Uterus (tissue), 2 donors: ENCODE measurements around the gene PLPP4.

Experiments used
- CTCF ChIP-seq, 4 experiments: fragments of 200-600 bp in 2 of 4; fragments of 450-650 bp in 2 of 4; sonication (generic) in 2 of 4; IDR thresholded peaks; one replicate each; pipeline ENCODE4 v1.5.1; 2016 to 2019; ENCODE audit warnings: antibody characterized with exemption in 4 of 4, mild to moderate bottlenecking in 2 of 4, moderate library complexity in 1 of 4
- POLR2A ChIP-seq, 2 donors: fragments of 450-650 bp; IDR thresholded peaks; one replicate each; pipeline ENCODE4 v1.6.1; 2016; ENCODE audit warnings: antibody characterized with exemption in 2 of 2, mild to moderate bottlenecking in 1 of 2, moderate library complexity in 1 of 2

GRCh38 chr10:120573355-120573754 lies 116.3 kb downstream of the PLPP4 start:
- TF ChIP-seq POLR2A (IDR thresholded peaks at IDR 0.05): no peak
- no peak for TF ChIP-seq CTCF (IDR thresholded peaks at IDR 0.05)
